Mucosa of descending colon (tissue), 3 donors: ENCODE data around the gene SLC39A8. TPM values are rescaled to one million over a fixed set of nuclear protein-coding genes. Genes with fewer than 3 reads are reported as not detected.

Experiments used
- ATAC-seq: fragments of 200-7000 bp; cut with Tn5 transposase; one replicate; pipeline ENCODE4 v1.9.1; 2020; ENCODE audit warnings: mild to moderate bottlenecking, moderate library complexity
- DNase-seq, 3 donors: peaks; one replicate each; pipeline ENCODE4 v3.0.0-alpha.2; 2020
- H3K36me3 ChIP-seq: fragments of 200-600 bp; one replicate; pipeline ENCODE4 v1.8.0; 2021; ENCODE audit warnings: low read depth, mild to moderate bottlenecking
- H3K4me1 ChIP-seq: fragments of 200-600 bp; one replicate; pipeline ENCODE4 v1.8.0; 2021; ENCODE audit warnings: low read depth, mild to moderate bottlenecking
- H3K4me3 ChIP-seq: fragments of 200-600 bp; one replicate; pipeline ENCODE4 v1.8.0; 2021; ENCODE audit warnings: mild to moderate bottlenecking
- H3K9me3 ChIP-seq: fragments of 200-600 bp; one replicate; pipeline ENCODE4 v1.8.0; 2021; ENCODE audit warnings: mild to moderate bottlenecking
- CTCF ChIP-seq: fragments of 200-600 bp; IDR thresholded peaks from one replicate; pipeline ENCODE4 v1.8.0; 2022; ENCODE audit warnings: antibody characterized with exemption, mild to moderate bottlenecking
- intact Hi-C, 2 donors: fragments of 100-400 bp; cut with DNase I in 1 of 2; cut with micrococcal nuclease in 1 of 2; formaldehyde crosslinking; loops; one replicate each; pipeline versions ENCODE4 v1.11.0 to v1.11.1; 2022; cut with DNase I, micrococcal nuclease
- total RNA-seq, 3 donors: library from RNA; stranded (reverse); fragmentation: NEBNext Ultra II Directional in 2 of 3; extraction: Animal tissue kit (Norgen Biotek cat#: 25700) in 2 of 3; gene quantifications; one replicate each; pipeline versions ENCODE4 v1.2.1 to v1.2.4, GENCODE V29; 2021 to 2023
- donor health status: DM: no; HTN: no; CAD: no; lungs with moderate emphysema.
- donor health status: DM: no; HTN: no; CAD: no.
- donor health status: DM: no; HTN: yes; CAD: no.

The SLC39A8 gene
- total RNA-seq, 3 donors from 2014 or later, result 35.1 to 121 (median 83.5) TPM

GRCh38 chr4:102324730-102325129 lies 20.6 kb downstream of the SLC39A8 start:
- Histone ChIP-seq H3K4me1 (peaks cover 7% of the 10 kb centered on the region), H3K36me3 (no peaks in the 10 kb centered on the region), H3K4me3 (no peak overlapping the region), H3K9me3 (no peaks in the 10 kb centered on the region)
- DNase-seq (no peak), ATAC-seq (no peak)
- intact Hi-C loops, result no loop called here
- TF ChIP-seq CTCF, result no peak

- intact Hi-C loops, result no loop called here
- H3K4me3 ChIP-seq, result no peak overlapping the region
- no peaks in the 10 kb centered on the region for H3K36me3 ChIP-seq
- DNase-seq (no peak), ATAC-seq (no peak)
- TF ChIP-seq CTCF, result no peak
- peaks cover 14% of the 10 kb centered on the region for H3K4me1 ChIP-seq
- H3K9me3 ChIP-seq, result no peaks in the 10 kb centered on the region
Measured at GRCh38 chr4:102322736-102323135, 22.5 kb downstream of the SLC39A8 start.

- TF ChIP-seq CTCF, result no peak
Measured at GRCh38 chr4:102321260-102321995, 23.9 kb downstream of the SLC39A8 start.

GRCh38 chr4:102319594-102319993 lies 25.7 kb downstream of the SLC39A8 start:
- intact Hi-C loops, result no loop called here
- Histone ChIP-seq H3K9me3 (no peaks in the 10 kb centered on the region), H3K36me3 (no peaks in the 10 kb centered on the region), H3K4me3 (no peak overlapping the region), H3K4me1 (peaks cover 14% of the 10 kb centered on the region)
- DNase-seq (no peak), ATAC-seq (no peak)
- TF ChIP-seq CTCF, result no peak

More at GRCh38 chr4:102321260-102321995, 23.9 kb downstream of the SLC39A8 start:
- Histone ChIP-seq H3K4me3 (no peak overlapping the region), H3K4me1 (peaks cover 14% of the 10 kb centered on the region), H3K9me3 (no peaks in the 10 kb centered on the region), H3K36me3 (no peaks in the 10 kb centered on the region)
- no peak for DNase-seq
- intact Hi-C loops, result no loop called here
- ATAC-seq, result no peak

GRCh38 chr4:102318526-102318925 lies 26.8 kb downstream of the SLC39A8 start:
- Histone ChIP-seq H3K4me3 (no peak overlapping the region), H3K36me3 (no peaks in the 10 kb centered on the region), H3K4me1 (peaks cover 14% of the 10 kb centered on the region), H3K9me3 (no peaks in the 10 kb centered on the region)
- DNase-seq (peak in 2 of 3 donors; percentile 26 to 29), ATAC-seq (peak; percentile 87)
- intact Hi-C loops, result no loop called here
- TF ChIP-seq CTCF, result no peak
